HEK293 (cell line): ENCODE data around the gene SHISA6.

Experiments used
- KLF8 ChIP-seq: fragments of 450-650 bp; formaldehyde crosslinking; IDR thresholded peaks from 2 replicates; pipeline ENCODE4 v1.5.1; 2016; ENCODE audit warnings: missing biosample characterization, missing genetic modification characterization
- SETDB1 ChIP-seq: IDR thresholded peaks from one replicate; pipeline ENCODE4 v1.6.1; 2017; ENCODE audit warnings: mild to moderate bottlenecking, low read length, moderate library complexity, mixed read lengths; ENCODE audit not compliant: insufficient read length
- SP2 ChIP-seq: fragments of 450-650 bp; formaldehyde crosslinking; IDR thresholded peaks from 2 replicates; pipeline ENCODE4 v1.5.1; 2016; ENCODE audit warnings: missing biosample characterization, missing genetic modification characterization
- ZNF266 ChIP-seq: fragments of 450-650 bp; formaldehyde crosslinking; IDR thresholded peaks from 2 replicates; pipeline ENCODE4 v1.5.1; 2016; ENCODE audit warnings: missing biosample characterization, missing genetic modification characterization, low read depth
- ZNF558 ChIP-seq: fragments of 450-650 bp; formaldehyde crosslinking; IDR thresholded peaks from 2 replicates; pipeline ENCODE4 v1.5.1; 2016; ENCODE audit warnings: missing biosample characterization, missing genetic modification characterization
- ZNF785 ChIP-seq: fragments of 450-650 bp; formaldehyde crosslinking; IDR thresholded peaks from 2 replicates; pipeline ENCODE4 v1.5.1; 2016; ENCODE audit warnings: missing biosample characterization, missing genetic modification characterization
- TF ChIP-seq, protein P1 (sequence below): fragments of 450-650 bp; formaldehyde crosslinking; IDR thresholded peaks from 2 replicates; pipeline ENCODE4 v1.5.1; 2016; ENCODE audit warnings: missing biosample characterization, missing genetic modification characterization
- TF ChIP-seq, protein P2 (sequence below): fragments of 450-650 bp; formaldehyde crosslinking; IDR thresholded peaks from 2 replicates; pipeline ENCODE4 v1.5.1; 2016; ENCODE audit warnings: missing biosample characterization, missing genetic modification characterization
- TF ChIP-seq, protein P3 (sequence below): fragments of 450-650 bp; formaldehyde crosslinking; IDR thresholded peaks from 2 replicates; pipeline ENCODE4; 2016; ENCODE audit warnings: missing biosample characterization, missing genetic modification characterization
- TF ChIP-seq, protein P4 (sequence below): fragments of 450-650 bp; formaldehyde crosslinking; IDR thresholded peaks from 2 replicates; pipeline ENCODE4 v1.5.1; 2016; ENCODE audit warnings: missing biosample characterization, missing genetic modification characterization

DNA sequence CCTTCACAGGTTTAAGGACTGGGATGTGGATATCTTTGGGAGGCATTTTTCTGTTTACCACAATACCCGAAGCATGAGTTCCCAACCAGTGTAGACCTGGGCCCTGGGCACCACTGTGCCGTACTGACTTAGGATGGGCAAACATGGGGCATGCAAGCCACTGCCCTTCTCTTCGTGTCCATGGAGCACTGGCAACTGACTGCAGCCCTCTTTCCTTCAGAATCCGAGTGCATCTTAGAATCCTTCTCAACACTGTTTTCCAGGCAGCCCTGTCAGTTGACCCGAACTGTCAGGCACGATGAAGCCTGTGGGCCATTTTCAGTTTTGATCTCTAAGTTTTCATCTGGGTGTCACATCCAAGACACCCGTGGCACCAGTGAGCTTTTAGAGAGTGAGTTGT lies 59.2 kb downstream of the SHISA6 start:
- TF ChIP-seq ZNF558 (tag by site-specific recombination) (no peak), ZNF785 (no peak), KLF8 (tag by site-specific recombination) (no peak), ZNF266 (no peak), SP2 (tag by site-specific recombination) (no peak), SETDB1 (no peak)
- TF ChIP-seq, protein P1, sequence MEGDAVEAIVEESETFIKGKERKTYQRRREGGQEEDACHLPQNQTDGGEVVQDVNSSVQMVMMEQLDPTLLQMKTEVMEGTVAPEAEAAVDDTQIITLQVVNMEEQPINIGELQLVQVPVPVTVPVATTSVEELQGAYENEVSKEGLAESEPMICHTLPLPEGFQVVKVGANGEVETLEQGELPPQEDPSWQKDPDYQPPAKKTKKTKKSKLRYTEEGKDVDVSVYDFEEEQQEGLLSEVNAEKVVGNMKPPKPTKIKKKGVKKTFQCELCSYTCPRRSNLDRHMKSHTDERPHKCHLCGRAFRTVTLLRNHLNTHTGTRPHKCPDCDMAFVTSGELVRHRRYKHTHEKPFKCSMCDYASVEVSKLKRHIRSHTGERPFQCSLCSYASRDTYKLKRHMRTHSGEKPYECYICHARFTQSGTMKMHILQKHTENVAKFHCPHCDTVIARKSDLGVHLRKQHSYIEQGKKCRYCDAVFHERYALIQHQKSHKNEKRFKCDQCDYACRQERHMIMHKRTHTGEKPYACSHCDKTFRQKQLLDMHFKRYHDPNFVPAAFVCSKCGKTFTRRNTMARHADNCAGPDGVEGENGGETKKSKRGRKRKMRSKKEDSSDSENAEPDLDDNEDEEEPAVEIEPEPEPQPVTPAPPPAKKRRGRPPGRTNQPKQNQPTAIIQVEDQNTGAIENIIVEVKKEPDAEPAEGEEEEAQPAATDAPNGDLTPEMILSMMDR (tag by site-specific recombination): no peak
- TF ChIP-seq, protein P2, sequence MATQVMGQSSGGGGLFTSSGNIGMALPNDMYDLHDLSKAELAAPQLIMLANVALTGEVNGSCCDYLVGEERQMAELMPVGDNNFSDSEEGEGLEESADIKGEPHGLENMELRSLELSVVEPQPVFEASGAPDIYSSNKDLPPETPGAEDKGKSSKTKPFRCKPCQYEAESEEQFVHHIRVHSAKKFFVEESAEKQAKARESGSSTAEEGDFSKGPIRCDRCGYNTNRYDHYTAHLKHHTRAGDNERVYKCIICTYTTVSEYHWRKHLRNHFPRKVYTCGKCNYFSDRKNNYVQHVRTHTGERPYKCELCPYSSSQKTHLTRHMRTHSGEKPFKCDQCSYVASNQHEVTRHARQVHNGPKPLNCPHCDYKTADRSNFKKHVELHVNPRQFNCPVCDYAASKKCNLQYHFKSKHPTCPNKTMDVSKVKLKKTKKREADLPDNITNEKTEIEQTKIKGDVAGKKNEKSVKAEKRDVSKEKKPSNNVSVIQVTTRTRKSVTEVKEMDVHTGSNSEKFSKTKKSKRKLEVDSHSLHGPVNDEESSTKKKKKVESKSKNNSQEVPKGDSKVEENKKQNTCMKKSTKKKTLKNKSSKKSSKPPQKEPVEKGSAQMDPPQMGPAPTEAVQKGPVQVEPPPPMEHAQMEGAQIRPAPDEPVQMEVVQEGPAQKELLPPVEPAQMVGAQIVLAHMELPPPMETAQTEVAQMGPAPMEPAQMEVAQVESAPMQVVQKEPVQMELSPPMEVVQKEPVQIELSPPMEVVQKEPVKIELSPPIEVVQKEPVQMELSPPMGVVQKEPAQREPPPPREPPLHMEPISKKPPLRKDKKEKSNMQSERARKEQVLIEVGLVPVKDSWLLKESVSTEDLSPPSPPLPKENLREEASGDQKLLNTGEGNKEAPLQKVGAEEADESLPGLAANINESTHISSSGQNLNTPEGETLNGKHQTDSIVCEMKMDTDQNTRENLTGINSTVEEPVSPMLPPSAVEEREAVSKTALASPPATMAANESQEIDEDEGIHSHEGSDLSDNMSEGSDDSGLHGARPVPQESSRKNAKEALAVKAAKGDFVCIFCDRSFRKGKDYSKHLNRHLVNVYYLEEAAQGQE (tag by site-specific recombination): no peak
- TF ChIP-seq, protein P3, sequence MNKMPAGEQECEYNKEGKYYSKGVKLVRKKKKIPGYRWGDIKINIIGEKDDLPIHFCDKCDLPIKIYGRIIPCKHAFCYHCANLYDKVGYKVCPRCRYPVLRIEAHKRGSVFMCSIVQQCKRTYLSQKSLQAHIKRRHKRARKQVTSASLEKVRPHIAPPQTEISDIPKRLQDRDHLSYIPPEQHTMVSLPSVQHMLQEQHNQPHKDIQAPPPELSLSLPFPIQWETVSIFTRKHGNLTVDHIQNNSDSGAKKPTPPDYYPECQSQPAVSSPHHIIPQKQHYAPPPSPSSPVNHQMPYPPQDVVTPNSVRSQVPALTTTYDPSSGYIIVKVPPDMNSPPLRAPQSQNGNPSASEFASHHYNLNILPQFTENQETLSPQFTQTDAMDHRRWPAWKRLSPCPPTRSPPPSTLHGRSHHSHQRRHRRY (tag by site-specific recombination): no peak
- TF ChIP-seq, protein P4, sequence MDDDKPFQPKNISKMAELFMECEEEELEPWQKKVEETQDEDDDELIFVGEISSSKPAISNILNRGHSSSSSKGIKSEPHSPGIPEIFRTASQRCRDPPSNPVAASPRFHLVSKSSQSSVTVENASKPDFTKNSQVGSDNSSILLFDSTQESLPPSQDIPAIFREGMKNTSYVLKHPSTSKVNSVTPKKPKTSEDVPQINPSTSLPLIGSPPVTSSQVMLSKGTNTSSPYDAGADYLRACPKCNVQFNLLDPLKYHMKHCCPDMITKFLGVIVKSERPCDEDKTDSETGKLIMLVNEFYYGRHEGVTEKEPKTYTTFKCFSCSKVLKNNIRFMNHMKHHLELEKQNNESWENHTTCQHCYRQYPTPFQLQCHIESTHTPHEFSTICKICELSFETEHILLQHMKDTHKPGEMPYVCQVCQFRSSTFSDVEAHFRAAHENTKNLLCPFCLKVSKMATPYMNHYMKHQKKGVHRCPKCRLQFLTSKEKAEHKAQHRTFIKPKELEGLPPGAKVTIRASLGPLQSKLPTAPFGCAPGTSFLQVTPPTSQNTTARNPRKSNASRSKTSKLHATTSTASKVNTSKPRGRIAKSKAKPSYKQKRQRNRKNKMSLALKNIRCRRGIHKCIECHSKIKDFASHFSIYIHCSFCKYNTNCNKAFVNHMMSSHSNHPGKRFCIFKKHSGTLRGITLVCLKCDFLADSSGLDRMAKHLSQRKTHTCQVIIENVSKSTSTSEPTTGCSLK (tag by site-specific recombination): no peak
